ENCODE results near the gene GSG1L. TPM values are rescaled to one million over a fixed set of nuclear protein-coding genes. Genes with fewer than 3 reads are reported as not detected.
"Not testable (repeated sequence)": the region's sequence is repeated elsewhere in the genome, so short reads cannot be mapped to it uniquely, and the experiment has no call there.

GSG1L gene
- polyA plus RNA-seq, 3 donors: 0.10 to 0.11 TPM; not detected in 1

GRCh38 chr16:27943766-27944165 lies 119.7 kb downstream of the GSG1L start:
- no peak overlapping the region for H3K27ac ChIP-seq (ENCODE audit: low read depth, low read length)
- WGBS, 3 donors: 69 to 87% (median 81%) methylated on average over 2 of the region's 2 CpGs

DNA sequence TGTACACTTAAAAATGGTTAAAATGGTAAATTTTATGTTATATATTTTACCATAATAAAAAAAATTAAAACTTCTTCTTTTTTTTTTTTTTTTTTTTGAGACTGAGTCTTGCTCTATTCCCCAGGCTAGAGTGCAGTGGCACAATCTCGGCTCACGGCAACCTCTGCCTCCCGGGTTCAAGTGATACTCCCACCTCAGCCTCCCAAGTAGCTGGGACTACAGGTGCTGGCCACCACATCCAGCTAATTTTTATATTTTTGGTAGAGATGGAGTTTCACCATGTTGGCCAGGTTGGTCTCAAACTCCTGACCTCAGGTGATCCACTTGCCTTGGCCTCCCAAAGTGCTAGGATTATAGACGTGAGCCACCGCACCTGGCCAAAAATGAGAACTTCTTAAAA lies 121.4 kb downstream of the GSG1L start:
- not testable (repeated sequence) for H3K27ac ChIP-seq (ENCODE audit: low read depth, low read length)
- 82 to 88% (median 86%) methylated on average over 5 of the region's 5 CpGs for WGBS, 3 donors

DNA sequence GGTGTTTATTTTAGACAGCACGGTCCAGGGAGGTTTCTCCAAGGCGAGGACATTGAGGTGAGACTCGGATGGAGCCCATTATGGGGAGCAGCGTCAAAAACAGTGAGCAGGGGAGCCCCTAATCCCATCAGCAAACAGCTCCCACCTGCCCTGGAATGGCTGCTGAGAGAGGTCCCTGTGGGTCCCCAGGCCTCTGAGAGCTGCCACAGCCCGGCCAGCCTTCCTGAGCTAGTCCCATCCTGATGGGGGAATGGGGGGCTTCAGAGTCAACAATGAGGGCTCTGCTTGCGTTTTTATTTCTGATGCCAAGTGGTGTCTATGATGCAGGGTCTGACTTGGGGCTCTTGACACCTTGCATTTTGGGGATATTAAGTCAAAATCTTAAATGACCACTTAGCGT lies 128.4 kb downstream of the GSG1L start:
- WGBS, 3 donors: 56 to 86% (median 81%) methylated on average over 7 of the region's 7 CpGs
- no peak overlapping the region for H3K27ac ChIP-seq (ENCODE audit: low read depth, low read length)

GRCh38 chr16:27932542-27933135 lies 130.9 kb downstream of the GSG1L start:
- H3K27ac ChIP-seq (ENCODE audit: low read depth, low read length): no peak overlapping the region
- 65 to 81% (median 72%) methylated on average over 3 of the region's 3 CpGs for WGBS, 3 donors

- WGBS, 3 donors: 46 to 69% (median 66%) methylated on average over 3 of the region's 3 CpGs
- no peak overlapping the region for H3K27ac ChIP-seq (ENCODE audit: low read depth, low read length)
Observed at GRCh38 chr16:27929818-27930217, 133.7 kb downstream of the GSG1L start.

- no peak overlapping the region for H3K27ac ChIP-seq (ENCODE audit: low read depth, low read length)
- WGBS, 3 donors: 21 to 47% (median 42%) methylated on average over 6 of the region's 6 CpGs
Observed at GRCh38 chr16:27928542-27928941, 135.0 kb downstream of the GSG1L start.

- 70 to 83% (median 82%) methylated on average over 13 of the region's 13 CpGs for WGBS, 3 donors
- no peak overlapping the region for H3K27ac ChIP-seq (ENCODE audit: low read depth, low read length)
Observed at GRCh38 chr16:27927266-27927901, 136.1 kb downstream of the GSG1L start.

- 55 to 71% (median 68%) methylated on average over 9 of the region's 9 CpGs for WGBS, 3 donors
- no peak overlapping the region for H3K27ac ChIP-seq (ENCODE audit: low read depth, low read length)
Observed at GRCh38 chr16:27925612-27926011, 137.9 kb downstream of the GSG1L start.

GRCh38 chr16:27924411-27925118 lies 138.9 kb downstream of the GSG1L start:
- 59 to 60% (median 60%) methylated on average over 4 of the region's 4 CpGs for WGBS, 3 donors
- H3K27ac ChIP-seq (ENCODE audit: low read depth, low read length): no peak overlapping the region

GRCh38 chr16:27923751-27924150 lies 139.8 kb downstream of the GSG1L start:
- 70 to 88% (median 82%) methylated on average over 1 of the region's 1 CpG for WGBS, 3 donors

GRCh38 chr16:27922433-27922832 lies 141.1 kb downstream of the GSG1L start:
- WGBS, 3 donors: 62 to 65% (median 64%) methylated on average over 6 of the region's 6 CpGs
- H3K27ac ChIP-seq (ENCODE audit: low read depth, low read length): no peak overlapping the region

More at GRCh38 chr16:27923751-27924150, 139.8 kb downstream of the GSG1L start:
- H3K27ac ChIP-seq (ENCODE audit: low read depth, low read length): no peak overlapping the region

GRCh38 chr16:27921134-27921533 lies 142.4 kb downstream of the GSG1L start:
- no peak overlapping the region for H3K27ac ChIP-seq (ENCODE audit: low read depth, low read length)
- WGBS, 3 donors: 51 to 66% (median 61%) methylated on average over 4 of the region's 4 CpGs

DNA sequence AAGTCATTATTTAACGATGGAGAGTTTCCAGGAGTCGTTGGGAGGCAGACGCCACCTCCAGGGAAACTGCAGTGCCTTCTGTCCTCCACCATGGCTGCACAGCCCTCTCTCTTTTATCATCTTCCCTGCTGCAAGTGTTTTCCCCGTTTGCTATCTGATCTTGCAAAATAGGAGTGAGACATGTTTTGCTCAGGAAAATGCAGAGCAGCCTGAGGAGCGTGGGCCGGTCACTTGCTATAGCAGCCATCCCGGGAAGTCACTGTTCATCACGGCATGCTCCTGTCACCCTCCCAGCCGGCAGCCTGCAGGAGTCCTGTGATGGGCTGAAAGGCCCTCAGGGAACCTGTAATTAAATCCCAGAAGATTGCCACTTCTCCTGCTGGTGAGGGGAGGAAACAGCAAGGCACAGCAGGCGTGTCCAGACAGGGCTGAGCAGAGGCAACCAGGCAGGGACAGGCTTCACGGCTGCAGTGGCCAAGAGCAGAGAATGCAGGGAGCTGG lies 143.1 kb downstream of the GSG1L start:
- 5 to 13% (median 13%) methylated on average over 11 of the region's 11 CpGs for WGBS, 3 donors
- H3K27ac ChIP-seq (ENCODE audit: low read depth, low read length): no peak overlapping the region

- WGBS, 3 donors: 48 to 51% (median 49%) methylated on average over 5 of the region's 5 CpGs
Observed at GRCh38 chr16:27918755-27919154, 144.8 kb downstream of the GSG1L start.

GRCh38 chr16:27917949-27918348 lies 145.6 kb downstream of the GSG1L start:
- WGBS, 3 donors: 62 to 79% (median 70%) methylated on average over 1 of the region's 1 CpG

More at GRCh38 chr16:27918755-27919154, 144.8 kb downstream of the GSG1L start:
- no peak overlapping the region for H3K27ac ChIP-seq (ENCODE audit: low read depth, low read length)

GRCh38 chr16:27911486-27911885 lies 152.0 kb downstream of the GSG1L start:
- no peak overlapping the region for H3K27ac ChIP-seq (ENCODE audit: low read depth, low read length)
- 35 to 53% (median 42%) methylated on average over 2 of the region's 2 CpGs for WGBS, 3 donors

More at GRCh38 chr16:27917949-27918348, 145.6 kb downstream of the GSG1L start:
- H3K27ac ChIP-seq (ENCODE audit: low read depth, low read length): no peak overlapping the region

DNA sequence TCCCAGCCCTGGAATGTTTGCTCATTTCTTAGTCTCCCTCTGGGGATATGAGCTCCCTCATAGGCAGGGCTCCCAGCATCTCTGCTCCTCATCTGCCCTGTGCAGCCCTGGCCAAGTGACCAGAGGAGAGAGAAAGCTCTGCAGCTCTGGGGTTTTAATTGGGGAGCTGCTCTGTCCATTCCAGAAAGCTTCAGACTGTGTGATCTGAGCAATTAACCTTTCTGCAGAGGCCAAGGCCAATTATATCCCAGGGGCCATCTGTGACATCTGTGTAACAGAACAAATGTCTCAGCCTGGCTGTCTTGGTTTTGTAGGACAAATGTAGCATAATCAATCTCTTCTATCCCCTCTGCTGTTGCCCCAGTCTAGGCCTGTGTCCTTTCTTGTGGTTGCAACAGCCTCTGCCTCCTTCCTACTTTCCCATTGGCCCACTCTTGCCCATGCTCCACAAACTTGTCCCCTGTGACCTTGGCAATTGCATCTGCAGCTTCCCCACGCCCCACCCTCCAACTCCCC lies 156.0 kb downstream of the GSG1L start:
- H3K27ac ChIP-seq (ENCODE audit: low read depth, low read length): no peak overlapping the region
- WGBS, 3 donors: 30 to 64% (median 50%) methylated on average over 1 of the region's 1 CpG

GRCh38 chr16:27906883-27907282 lies 156.6 kb downstream of the GSG1L start:
- H3K27ac ChIP-seq (ENCODE audit: low read depth, low read length): no peak overlapping the region
- WGBS, 3 donors: 80 to 82% (median 80%) methylated on average over 3 of the region's 3 CpGs

DNA sequence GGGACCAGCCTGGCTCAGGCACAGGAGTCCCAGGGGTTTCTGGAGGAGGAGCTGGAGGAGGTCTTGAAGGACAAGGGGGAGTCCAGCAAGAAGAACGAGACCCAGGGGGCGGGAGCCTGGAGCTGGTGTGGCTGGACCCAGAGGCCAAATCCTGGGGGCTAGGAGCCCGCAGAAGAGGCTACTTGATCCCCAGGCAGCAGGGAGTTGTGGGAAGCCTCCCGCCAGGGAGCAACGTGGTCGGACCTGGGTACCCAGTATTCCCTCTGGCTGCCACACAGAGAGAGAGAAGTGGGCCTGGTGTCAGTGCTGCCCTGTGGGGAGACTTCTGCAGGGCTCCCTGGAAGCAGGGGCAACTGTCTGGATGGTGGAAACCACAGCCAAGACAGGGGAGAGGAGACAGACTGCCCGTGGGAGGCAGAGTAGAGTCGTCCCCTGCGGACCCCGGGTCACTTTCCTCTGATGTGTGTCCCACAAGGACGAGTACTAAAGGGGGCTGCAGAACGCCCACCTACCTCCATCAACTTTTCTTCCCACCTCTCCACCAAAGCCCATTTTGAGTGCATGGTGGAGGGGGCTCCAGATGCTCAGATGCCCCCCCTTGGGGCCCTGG lies 160.4 kb downstream of the GSG1L start:
- 62 to 66% (median 62%) methylated on average over 12 of the region's 12 CpGs for WGBS, 3 donors
- H3K27ac ChIP-seq (ENCODE audit: low read depth, low read length): no peak overlapping the region

All from adipose tissue (tissue), 3 donors.